Mucosa of stomach (tissue), 1 donor: ENCODE results near the gene NR5A1.

ENCODE experiments used
- H3K27me3 ChIP-seq: one replicate; pipeline ENCODE4 v1.7.0; 2013; ENCODE audit warnings: mild to moderate bottlenecking, low read length; ENCODE audit not compliant: control insufficient read depth, insufficient read depth
- H3K36me3 ChIP-seq: one replicate; pipeline ENCODE4 v1.7.0; 2013; ENCODE audit warnings: low read length; ENCODE audit not compliant: control insufficient read depth, insufficient read depth
- H3K4me1 ChIP-seq: one replicate; pipeline ENCODE4 v1.7.0; 2013; ENCODE audit warnings: mild to moderate bottlenecking, low read length; ENCODE audit not compliant: control insufficient read depth, insufficient read depth
- H3K4me3 ChIP-seq: one replicate; pipeline ENCODE4 v1.7.0; 2013; ENCODE audit warnings: low read length
- H3K9ac ChIP-seq: one replicate; pipeline ENCODE4 v1.7.0; 2013; ENCODE audit warnings: mild to moderate bottlenecking, low read length, moderate library complexity
- H3K9me3 ChIP-seq: one replicate; pipeline ENCODE4 v1.7.0; 2013; ENCODE audit warnings: mild to moderate bottlenecking, low read length, moderate library complexity; ENCODE audit not compliant: control insufficient read depth
- donor health status: Pancreatic carcinoma.

The NR5A1 gene

GRCh38 chr9:124450241-124450924 is 56.8 kb downstream of the NR5A1 start, which contains the start of gene ADGRD2:
Gene ADGRD2 (plus strand): TSS chr9:124450451. CDS start chr9:124451667, 1,216 bp downstream.
- Histone ChIP-seq H3K4me3 (no peak within 1 kb of the TSS), H3K27me3 (peaks cover 49% of the 10 kb centered on the region), H3K9ac (no peak within 1 kb of the TSS), H3K36me3 (no peaks in the 10 kb centered on the region), H3K9me3 (no peaks in the 10 kb centered on the region), H3K4me1 (no peaks in the 10 kb centered on the region)

- H3K9ac ChIP-seq: no peak overlapping the region
- H3K9me3 ChIP-seq: no peaks in the 10 kb centered on the region
- no peaks in the 10 kb centered on the region for H3K4me1 ChIP-seq
- H3K27me3 ChIP-seq: peaks cover 46% of the 10 kb centered on the region
- no peaks in the 10 kb centered on the region for H3K36me3 ChIP-seq
- H3K4me3 ChIP-seq: no peak overlapping the region
Observed at GRCh38 chr9:124449381-124450151, 57.6 kb downstream of the NR5A1 start.

- Histone ChIP-seq H3K9ac (no peak overlapping the region), H3K36me3 (no peaks in the 10 kb centered on the region), H3K4me3 (no peak overlapping the region), H3K4me1 (no peaks in the 10 kb centered on the region), H3K27me3 (peaks cover 34% of the 10 kb centered on the region), H3K9me3 (no peaks in the 10 kb centered on the region)
Observed at GRCh38 chr9:124448019-124448418, 59.2 kb downstream of the NR5A1 start.

GRCh38 chr9:124447297-124447661 is 59.9 kb downstream of the NR5A1 start:
- peaks cover 27% of the 10 kb centered on the region for H3K27me3 ChIP-seq
- no peaks in the 10 kb centered on the region for H3K9me3 ChIP-seq
- no peaks in the 10 kb centered on the region for H3K36me3 ChIP-seq
- H3K4me3 ChIP-seq: no peak overlapping the region
- no peaks in the 10 kb centered on the region for H3K4me1 ChIP-seq
- no peak overlapping the region for H3K9ac ChIP-seq

- Histone ChIP-seq H3K4me1 (no peaks in the 10 kb centered on the region), H3K9me3 (no peaks in the 10 kb centered on the region), H3K4me3 (no peak overlapping the region), H3K27me3 (peaks cover 3% of the 10 kb centered on the region), H3K9ac (no peak overlapping the region), H3K36me3 (no peaks in the 10 kb centered on the region)
Observed at GRCh38 chr9:124444166-124444565, 63.0 kb downstream of the NR5A1 start.

- Histone ChIP-seq H3K9me3 (no peaks in the 10 kb centered on the region), H3K27me3 (peaks cover 3% of the 10 kb centered on the region), H3K36me3 (no peaks in the 10 kb centered on the region), H3K4me1 (no peaks in the 10 kb centered on the region), H3K9ac (no peak overlapping the region), H3K4me3 (no peak overlapping the region)
Observed at GRCh38 chr9:124443625-124444024, 63.6 kb downstream of the NR5A1 start.

- H3K9ac ChIP-seq: no peak overlapping the region
- H3K27me3 ChIP-seq: peaks cover 3% of the 10 kb centered on the region
- no peaks in the 10 kb centered on the region for H3K36me3 ChIP-seq
- H3K4me3 ChIP-seq: no peak overlapping the region
- H3K4me1 ChIP-seq: no peaks in the 10 kb centered on the region
- H3K9me3 ChIP-seq: no peaks in the 10 kb centered on the region
Observed at GRCh38 chr9:124442826-124443225, 64.4 kb downstream of the NR5A1 start.

- peaks cover 3% of the 10 kb centered on the region for H3K27me3 ChIP-seq
- H3K9ac ChIP-seq: no peak overlapping the region
- no peaks in the 10 kb centered on the region for H3K9me3 ChIP-seq
- no peak overlapping the region for H3K4me3 ChIP-seq
- no peaks in the 10 kb centered on the region for H3K4me1 ChIP-seq
- H3K36me3 ChIP-seq: no peaks in the 10 kb centered on the region
Observed at GRCh38 chr9:124442379-124442778, 64.8 kb downstream of the NR5A1 start.

GRCh38 chr9:124441291-124441690 is 65.9 kb downstream of the NR5A1 start:
- Histone ChIP-seq H3K27me3 (peaks cover 3% of the 10 kb centered on the region), H3K9me3 (no peaks in the 10 kb centered on the region), H3K36me3 (no peaks in the 10 kb centered on the region), H3K4me3 (no peak overlapping the region), H3K9ac (no peak overlapping the region), H3K4me1 (no peaks in the 10 kb centered on the region)

- H3K4me1 ChIP-seq: no peaks in the 10 kb centered on the region
- no peak overlapping the region for H3K4me3 ChIP-seq
Observed at GRCh38 chr9:124440786-124441185, 66.4 kb downstream of the NR5A1 start.

GRCh38 chr9:124439686-124440243 is 67.4 kb downstream of the NR5A1 start:
- H3K4me1 ChIP-seq: no peaks in the 10 kb centered on the region
- no peak overlapping the region for H3K9ac ChIP-seq
- H3K27me3 ChIP-seq: peaks cover 3% of the 10 kb centered on the region
- H3K4me3 ChIP-seq: no peak overlapping the region
- H3K9me3 ChIP-seq: no peaks in the 10 kb centered on the region
- H3K36me3 ChIP-seq: no peaks in the 10 kb centered on the region

More at GRCh38 chr9:124440786-124441185, 66.4 kb downstream of the NR5A1 start:
- Histone ChIP-seq H3K36me3 (no peaks in the 10 kb centered on the region), H3K27me3 (peaks cover 3% of the 10 kb centered on the region), H3K9ac (no peak overlapping the region), H3K9me3 (no peaks in the 10 kb centered on the region)

- no peaks in the 10 kb centered on the region for H3K36me3 ChIP-seq
- peaks cover 3% of the 10 kb centered on the region for H3K27me3 ChIP-seq
- no peaks in the 10 kb centered on the region for H3K9me3 ChIP-seq
- H3K4me3 ChIP-seq: no peak overlapping the region
- H3K9ac ChIP-seq: no peak overlapping the region
- no peaks in the 10 kb centered on the region for H3K4me1 ChIP-seq
Observed at GRCh38 chr9:124439086-124439485, 68.1 kb downstream of the NR5A1 start.
